GM12874 (cell line): Measurements from ENCODE around the gene S1PR3.

Source experiments
- CTCF ChIP-seq: IDR thresholded peaks from 2 replicates; pipeline ENCODE4 v1.5.1; 2011; ENCODE audit warnings: low read depth, mild to moderate bottlenecking, control low read depth, low read length, moderate library complexity; ENCODE audit not compliant: insufficient read depth

Gene S1PR3

GRCh38 chr9:88979021-88979420, 12.2 kb upstream of the S1PR3 start:
- TF ChIP-seq CTCF: no peak

GRCh38 chr9:88979791-88980190, 11.5 kb upstream of the S1PR3 start:
- no peak for TF ChIP-seq CTCF

- no peak for TF ChIP-seq CTCF
Observed at GRCh38 chr9:88980740-88981203, 10.5 kb upstream of the S1PR3 start.

GRCh38 chr9:88983865-88984542, 7.3 kb upstream of the S1PR3 start:
- TF ChIP-seq CTCF: no peak

- no peak for TF ChIP-seq CTCF
Observed at GRCh38 chr9:88984543-88984883, 6.8 kb upstream of the S1PR3 start.

GRCh38 chr9:88985616-88986015, 5.7 kb upstream of the S1PR3 start:
- TF ChIP-seq CTCF: no peak

GRCh38 chr9:88986776-88987175, 4.5 kb upstream of the S1PR3 start:
- no peak for TF ChIP-seq CTCF
